ENCODE measurements around the gene NCK2.

Gene NCK2

GRCh38 chr2:105814291-105814940, 69.7 kb downstream of the NCK2 start:
- TF ChIP-seq POU2F2 (IDR thresholded peaks at IDR 0.05; ENCODE audit: low read depth, low read length) (no peak), TAF1 (IDR thresholded peaks at IDR 0.05; ENCODE audit: low read depth, low read length) (no peak), PAX5 (IDR thresholded peaks at IDR 0.05; ENCODE audit: insufficient read depth, low read length, severe bottlenecking) (no peak), SPI1 (IDR thresholded peaks at IDR 0.05; ENCODE audit: low read depth, low read length) (no peak), POLR2AphosphoS5 (IDR thresholded peaks at IDR 0.05; ENCODE audit: low read depth, low read length) (no peak), POLR2A (IDR thresholded peaks at IDR 0.05; ENCODE audit: low read depth, low read length) (no peak)
- FAIRE-seq: no peak
- no peak for DNase-seq (ENCODE audit: insufficient read length, low spot score)

- TF ChIP-seq POU2F2 (IDR thresholded peaks at IDR 0.05; ENCODE audit: low read depth, low read length) (no peak), POLR2A (IDR thresholded peaks at IDR 0.05; ENCODE audit: low read depth, low read length) (no peak), SPI1 (IDR thresholded peaks at IDR 0.05; ENCODE audit: low read depth, low read length) (no peak), POLR2AphosphoS5 (IDR thresholded peaks at IDR 0.05; ENCODE audit: low read depth, low read length) (no peak), PAX5 (IDR thresholded peaks at IDR 0.05; ENCODE audit: insufficient read depth, low read length, severe bottlenecking) (no peak), TAF1 (IDR thresholded peaks at IDR 0.05; ENCODE audit: low read depth, low read length) (no peak)
- DNase-seq (ENCODE audit: insufficient read length, low spot score) (no peak), FAIRE-seq (no peak)
Observed at GRCh38 chr2:105815401-105815800, 70.7 kb downstream of the NCK2 start.

GRCh38 chr2:105820151-105820550, 75.4 kb downstream of the NCK2 start:
- FAIRE-seq: no peak
- no peak for DNase-seq (ENCODE audit: insufficient read length, low spot score)
- TF ChIP-seq POU2F2 (IDR thresholded peaks at IDR 0.05; ENCODE audit: low read depth, low read length): no peak
- no peak for TF ChIP-seq POLR2AphosphoS5 (IDR thresholded peaks at IDR 0.05; ENCODE audit: low read depth, low read length)
- no peak for TF ChIP-seq SPI1 (IDR thresholded peaks at IDR 0.05; ENCODE audit: low read depth, low read length)
- TF ChIP-seq PAX5 (IDR thresholded peaks at IDR 0.05; ENCODE audit: insufficient read depth, low read length, severe bottlenecking): no peak
- TF ChIP-seq TAF1 (IDR thresholded peaks at IDR 0.05; ENCODE audit: low read depth, low read length): no peak
- TF ChIP-seq POLR2A (IDR thresholded peaks at IDR 0.05; ENCODE audit: low read depth, low read length): no peak

- no peak for TF ChIP-seq PAX5 (IDR thresholded peaks at IDR 0.05; ENCODE audit: insufficient read depth, low read length, severe bottlenecking)
- no peak for TF ChIP-seq POLR2A (IDR thresholded peaks at IDR 0.05; ENCODE audit: low read depth, low read length)
- TF ChIP-seq TAF1 (IDR thresholded peaks at IDR 0.05; ENCODE audit: low read depth, low read length): no peak
- no peak for TF ChIP-seq SPI1 (IDR thresholded peaks at IDR 0.05; ENCODE audit: low read depth, low read length)
- no peak for TF ChIP-seq POLR2AphosphoS5 (IDR thresholded peaks at IDR 0.05; ENCODE audit: low read depth, low read length)
- peak; percentile 33 for FAIRE-seq
Observed at GRCh38 chr2:105820691-105821090, 76.0 kb downstream of the NCK2 start.

GRCh38 chr2:105821428-105822125, 76.9 kb downstream of the NCK2 start:
- DNase-seq (ENCODE audit: insufficient read length, low spot score) (no peak), FAIRE-seq (no peak)
- no peak for TF ChIP-seq POU2F2 (IDR thresholded peaks at IDR 0.05; ENCODE audit: low read depth, low read length)
- TF ChIP-seq POLR2A (IDR thresholded peaks at IDR 0.05; ENCODE audit: low read depth, low read length): no peak
- no peak for TF ChIP-seq POLR2AphosphoS5 (IDR thresholded peaks at IDR 0.05; ENCODE audit: low read depth, low read length)
- TF ChIP-seq PAX5 (IDR thresholded peaks at IDR 0.05; ENCODE audit: insufficient read depth, low read length, severe bottlenecking): no peak
- no peak for TF ChIP-seq SPI1 (IDR thresholded peaks at IDR 0.05; ENCODE audit: low read depth, low read length)
- no peak for TF ChIP-seq TAF1 (IDR thresholded peaks at IDR 0.05; ENCODE audit: low read depth, low read length)

More at GRCh38 chr2:105820691-105821090, 76.0 kb downstream of the NCK2 start:
- no peak for DNase-seq (ENCODE audit: insufficient read length, low spot score)

- FAIRE-seq: no peak
- DNase-seq (ENCODE audit: insufficient read length, low spot score): no peak
- TF ChIP-seq SPI1 (IDR thresholded peaks at IDR 0.05; ENCODE audit: low read depth, low read length) (0 out of 2 replicates have a peak, but pooled peaks have one; percentile 33), POLR2AphosphoS5 (IDR thresholded peaks at IDR 0.05; ENCODE audit: low read depth, low read length) (no peak)
Observed at GRCh38 chr2:105822186-105822585, 77.5 kb downstream of the NCK2 start.

GRCh38 chr2:105824446-105824845, 79.7 kb downstream of the NCK2 start:
- DNase-seq (ENCODE audit: insufficient read length, low spot score): no peak
- TF ChIP-seq TAF1 (IDR thresholded peaks at IDR 0.05; ENCODE audit: low read depth, low read length): no peak
- no peak for FAIRE-seq

GRCh38 chr2:105827351-105828096, 82.8 kb downstream of the NCK2 start:
- TF ChIP-seq POLR2AphosphoS5 (IDR thresholded peaks at IDR 0.05; ENCODE audit: low read depth, low read length) (no peak), TAF1 (IDR thresholded peaks at IDR 0.05; ENCODE audit: low read depth, low read length) (no peak), POLR2A (IDR thresholded peaks at IDR 0.05; ENCODE audit: low read depth, low read length) (no peak), POU2F2 (IDR thresholded peaks at IDR 0.05; ENCODE audit: low read depth, low read length) (no peak), SPI1 (IDR thresholded peaks at IDR 0.05; ENCODE audit: low read depth, low read length) (no peak), PAX5 (IDR thresholded peaks at IDR 0.05; ENCODE audit: insufficient read depth, low read length, severe bottlenecking) (no peak)
- DNase-seq (ENCODE audit: insufficient read length, low spot score) (no peak), FAIRE-seq (no peak)

- TF ChIP-seq SPI1 (IDR thresholded peaks at IDR 0.05; ENCODE audit: low read depth, low read length): peak; percentile 41
- TF ChIP-seq POLR2A (IDR thresholded peaks at IDR 0.05; ENCODE audit: low read depth, low read length): no peak
- DNase-seq (ENCODE audit: insufficient read length, low spot score) (no peak), FAIRE-seq (peak; percentile 79)
Observed at GRCh38 chr2:105828558-105828957, 83.8 kb downstream of the NCK2 start.

GRCh38 chr2:105834931-105835330, 90.2 kb downstream of the NCK2 start:
- FAIRE-seq: peak; percentile 92
- no peak for DNase-seq (ENCODE audit: insufficient read length, low spot score)
- no peak for TF ChIP-seq POU2F2 (IDR thresholded peaks at IDR 0.05; ENCODE audit: low read depth, low read length)
- peak; percentile 99 for TF ChIP-seq SPI1 (IDR thresholded peaks at IDR 0.05; ENCODE audit: low read depth, low read length)
- TF ChIP-seq TAF1 (IDR thresholded peaks at IDR 0.05; ENCODE audit: low read depth, low read length): no peak

Data from GM12891 (cell line).